ENCODE results near the gene TMEM209. TPM values are rescaled to one million over a fixed set of nuclear protein-coding genes. Genes with fewer than 3 reads are reported as not detected.

TMEM209 gene
- total RNA-seq, 6 experiments from 2014 or later, result 5.8 to 10.9 (median 8.9) TPM

- Histone ChIP-seq H3K4me1 (no peaks in the 10 kb centered on the region), H3K9me3 (no peaks in the 10 kb centered on the region), H3K27ac (no peak overlapping the region), H3K36me3 (peaks cover 0 to 61% (median 30%) of the 10 kb centered on the region in 4 donors), H3K27me3 (no peaks in the 10 kb centered on the region), H3K4me3 (no peak overlapping the region)
- DNase-seq (no peak), ATAC-seq (no peak)
- TF ChIP-seq POLR2A (IDR thresholded peaks at IDR 0.05), result no peak
- no peak for TF ChIP-seq CTCF (IDR thresholded peaks at IDR 0.05)
- intact Hi-C loops (cut with DNase I), result no loop called here
Observed at GRCh38 chr7:130123501-130123900, 81.7 kb downstream of the TMEM209 start.

GRCh38 chr7:130118801-130119200 lies 86.4 kb downstream of the TMEM209 start:
- no peak for TF ChIP-seq CTCF (IDR thresholded peaks at IDR 0.05)
- no peak for TF ChIP-seq POLR2A (IDR thresholded peaks at IDR 0.05)
- intact Hi-C loops (cut with DNase I), result no loop called here
- no peak overlapping the region for H3K27ac ChIP-seq
- peaks cover 0 to 35% (median 13%) of the 10 kb centered on the region in 4 donors for H3K36me3 ChIP-seq
- no peak for DNase-seq
- H3K4me1 ChIP-seq, result peaks cover 0 to 11% (median 0%) of the 10 kb centered on the region in 4 donors
- 100% methylated on average over 4 of the region's 4 CpGs for WGBS (ENCODE audit: insufficient coverage, low coverage, low lambda C conversion rate, missing lambda C conversion rate)
- no peaks in the 10 kb centered on the region for H3K9me3 ChIP-seq
- no peak overlapping the region for H3K4me3 ChIP-seq
- ATAC-seq, result no peak
- H3K27me3 ChIP-seq, result no peaks in the 10 kb centered on the region

GRCh38 chr7:130118294-130118693 lies 86.9 kb downstream of the TMEM209 start:
- Histone ChIP-seq H3K36me3 (peaks cover 0 to 30% (median 11%) of the 10 kb centered on the region in 4 donors), H3K4me1 (peaks cover 0 to 16% (median 4%) of the 10 kb centered on the region in 4 donors), H3K27me3 (no peaks in the 10 kb centered on the region), H3K27ac (no peak overlapping the region), H3K9me3 (no peaks in the 10 kb centered on the region), H3K4me3 (no peak overlapping the region)
- no peak for DNase-seq
- WGBS (ENCODE audit: insufficient coverage, low coverage, low lambda C conversion rate, missing lambda C conversion rate), result 75% methylated on average over 5 of the region's 5 CpGs
- intact Hi-C loops (cut with DNase I), result no loop called here
- no peak for TF ChIP-seq CTCF (IDR thresholded peaks at IDR 0.05)
- no peak for TF ChIP-seq POLR2A (IDR thresholded peaks at IDR 0.05)
- ATAC-seq, result no peak

- Histone ChIP-seq H3K4me1 (peaks cover 0 to 31% (median 7%) of the 10 kb centered on the region in 4 donors), H3K27ac (peak overlapping the region; percentile 35 to 70 (median 60)), H3K27me3 (no peaks in the 10 kb centered on the region), H3K9me3 (no peaks in the 10 kb centered on the region), H3K36me3 (no peaks in the 10 kb centered on the region), H3K4me3 (no peak overlapping the region)
- DNase-seq (no peak), ATAC-seq (no peak)
- intact Hi-C loops (cut with DNase I), result no loop called here
- WGBS (ENCODE audit: insufficient coverage, low coverage, low lambda C conversion rate, missing lambda C conversion rate), result 100% methylated on average over 2 of the region's 2 CpGs
- TF ChIP-seq CTCF (IDR thresholded peaks at IDR 0.05) (no peak), POLR2A (IDR thresholded peaks at IDR 0.05) (no peak)
Observed at GRCh38 chr7:130114776-130115175, 90.4 kb downstream of the TMEM209 start.

Other genes starting within 250 kb of the TMEM209 start
- gene ZC3HC1, start 154.0 kb downstream of the TMEM209 start, total RNA-seq, result 10 to 100 TPM in 4 of 6 experiments, 1 to 10 TPM in 2; 8.0 to 12.1 (median 11.0) TPM
- 10 to 100 TPM; 12.7 to 35.4 (median 21.7) TPM for gene KLHDC10, start 134.9 kb downstream of the TMEM209 start, total RNA-seq
- not detected for gene SSMEM1, start 2.5 kb upstream of the TMEM209 start, total RNA-seq
- gene CPA2, start 61.5 kb upstream of the TMEM209 start, total RNA-seq, result not detected
- gene CPA4, start 87.8 kb upstream of the TMEM209 start, total RNA-seq, result not detected
- not detected for gene CPA5, start 139.4 kb upstream of the TMEM209 start, total RNA-seq
- not detected for gene CPA1, start 175.1 kb upstream of the TMEM209 start, total RNA-seq
- gene CEP41, start 235.6 kb upstream of the TMEM209 start, total RNA-seq, result 10 to 100 TPM in 1 of 6 experiments, 1 to 10 TPM in 5; 2.6 to 11.7 (median 4.6) TPM

Measured in right lobe of liver (tissue), 6 donors.